OCI-LY7 (cell line): ENCODE results near the gene ARF6.

Experiments used
- CTCF ChIP-seq: fragments of 200-600 bp; sonication (generic); conservative IDR thresholded peaks from 2 replicates; pipeline ENCODE4 v1.5.1; 2014; ENCODE audit warnings: mild to moderate bottlenecking, antibody characterized with exemption, low read length, moderate library complexity, mixed read lengths
- EZH2phosphoT487 ChIP-seq: fragments of 200-600 bp; sonication (generic); IDR thresholded peaks from 2 replicates; pipeline ENCODE4 v1.6.1; 2018; ENCODE audit warnings: low read depth, borderline replicate concordance, mild to moderate bottlenecking, mixed run types, antibody characterized with exemption, low read length, moderate library complexity, mixed read lengths

GRCh38 chr14:49909016-49909415 lies 16.1 kb downstream of the ARF6 start:
- no peak for TF ChIP-seq CTCF
- TF ChIP-seq EZH2phosphoT487, result no peak
